HUES48 (cell line): ENCODE measurements around the gene TUBB4B.

Source experiments
- H3K27ac ChIP-seq: one replicate; pipeline ENCODE4 v1.7.0; 2013; ENCODE audit warnings: low read depth, low read length, inconsistent platforms
- H3K27me3 ChIP-seq: 2 replicates; pipeline ENCODE4 v1.6.1; 2013; ENCODE audit warnings: mild to moderate bottlenecking, low read length; ENCODE audit not compliant: control insufficient read depth, insufficient read depth
- H3K36me3 ChIP-seq: 2 replicates; pipeline ENCODE4 v1.6.1; 2013; ENCODE audit warnings: low read length; ENCODE audit not compliant: control insufficient read depth, insufficient read depth
- H3K4me1 ChIP-seq: 2 replicates; pipeline ENCODE4 v1.6.1; 2013; ENCODE audit warnings: mild to moderate bottlenecking, low read length; ENCODE audit not compliant: control insufficient read depth, insufficient read depth
- H3K4me3 ChIP-seq: 2 replicates; pipeline ENCODE4 v1.5.1; 2013; ENCODE audit warnings: mild to moderate bottlenecking, low read depth, low read length
- H3K9ac ChIP-seq: 2 replicates; pipeline ENCODE4 v1.6.1; 2013; ENCODE audit warnings: mild to moderate bottlenecking, low read depth, low read length, moderate library complexity
- H3K9me3 ChIP-seq: 2 replicates; pipeline ENCODE4 v1.6.1; 2013; ENCODE audit warnings: low read length; ENCODE audit not compliant: control insufficient read depth, insufficient read depth

TUBB4B gene

DNA sequence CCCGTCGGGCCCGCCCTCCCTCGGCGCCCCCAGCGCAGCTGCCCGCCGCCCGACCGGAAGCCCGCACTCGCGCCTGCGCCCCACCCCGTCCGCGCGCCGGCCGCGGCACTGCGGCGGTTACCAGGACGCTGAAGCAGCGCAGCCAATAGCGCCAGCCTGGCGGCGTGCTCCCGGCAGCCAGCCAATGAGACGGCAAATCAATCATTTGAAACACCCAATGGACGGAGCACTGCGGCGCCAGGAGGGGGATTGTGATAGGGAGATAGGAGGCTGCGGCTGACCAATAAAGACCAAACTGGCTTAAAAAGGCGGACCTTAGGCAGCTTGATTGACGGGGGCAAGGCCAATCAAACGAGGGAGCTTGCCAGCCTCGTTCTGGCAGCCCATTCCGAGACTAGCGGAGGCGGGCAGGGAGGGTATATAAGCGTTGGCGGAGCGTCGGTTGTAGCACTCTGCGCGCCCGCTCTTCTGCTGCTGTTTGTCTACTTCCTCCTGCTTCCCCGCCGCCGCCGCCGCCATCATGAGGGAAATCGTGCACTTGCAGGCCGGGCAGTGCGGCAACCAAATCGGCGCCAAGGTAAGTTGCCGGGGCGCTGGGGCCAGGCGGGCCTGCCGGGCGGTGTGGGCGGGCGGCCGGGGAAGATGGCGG lies at the start of gene TUBB4B:
Gene TUBB4B, plus strand, starts transcription at position 447 of the 649 bp plus-strand sequence. Its CDS starts 74 bp downstream, at position 521.
- Histone ChIP-seq H3K4me1 (peaks cover 22% of the 10 kb centered on the region), H3K9me3 (no peaks in the 10 kb centered on the region), H3K27ac (peak within 1 kb of the TSS; percentile 96), H3K4me3 (peak within 1 kb of the TSS; percentile 85), H3K9ac (peak within 1 kb of the TSS; percentile 71), H3K36me3 (peaks cover 22% of the 10 kb centered on the region), H3K27me3 (no peaks in the 10 kb centered on the region)

DNA sequence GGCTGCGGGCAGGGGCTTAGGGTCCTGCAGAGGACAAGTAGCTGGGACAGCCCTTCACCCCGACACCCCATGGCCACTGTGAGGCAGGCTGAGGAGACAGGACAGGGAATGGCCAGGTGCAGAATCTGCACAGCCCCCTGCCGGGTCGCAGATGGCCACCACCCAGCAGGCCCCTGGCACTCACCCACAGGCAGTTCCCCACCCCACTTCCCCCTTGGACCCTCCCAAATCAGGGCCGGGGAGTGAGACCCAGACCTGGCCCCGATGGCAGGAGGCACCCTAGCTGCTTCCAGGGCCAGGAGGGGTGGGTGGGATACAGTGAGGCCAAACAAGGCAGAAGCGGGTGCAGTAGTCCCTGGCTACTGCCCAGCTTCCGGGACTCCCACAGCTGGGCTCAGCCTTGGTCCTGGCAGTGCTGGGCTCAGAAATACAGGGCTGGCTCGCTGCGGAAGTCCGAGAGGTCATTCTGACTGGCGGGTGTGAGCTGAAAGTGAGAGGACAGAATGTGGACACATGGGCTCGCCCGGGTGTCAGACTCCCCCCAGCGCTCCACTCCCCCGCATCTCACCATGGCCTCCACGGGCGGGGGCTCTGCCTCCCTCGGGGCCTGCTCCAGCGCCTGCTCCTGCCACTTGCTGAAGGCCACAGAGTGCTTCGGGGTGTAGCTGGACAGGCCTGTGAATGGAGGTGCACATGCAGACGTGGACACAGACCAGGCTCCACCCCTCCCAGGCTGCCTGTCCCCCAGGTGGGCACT lies 49.2 kb upstream of the TUBB4B start:
- Histone ChIP-seq H3K36me3 (peaks cover 25% of the 10 kb centered on the region; the same call in 1 of the 2 replicates), H3K27ac (no peak overlapping the region), H3K4me3 (no peak overlapping the region), H3K9ac (no peak overlapping the region), H3K4me1 (0 out of 2 replicates have a peak, but pooled peaks cover 4% of the 10 kb centered on the region), H3K9me3 (no peaks in the 10 kb centered on the region), H3K27me3 (no peaks in the 10 kb centered on the region)

DNA sequence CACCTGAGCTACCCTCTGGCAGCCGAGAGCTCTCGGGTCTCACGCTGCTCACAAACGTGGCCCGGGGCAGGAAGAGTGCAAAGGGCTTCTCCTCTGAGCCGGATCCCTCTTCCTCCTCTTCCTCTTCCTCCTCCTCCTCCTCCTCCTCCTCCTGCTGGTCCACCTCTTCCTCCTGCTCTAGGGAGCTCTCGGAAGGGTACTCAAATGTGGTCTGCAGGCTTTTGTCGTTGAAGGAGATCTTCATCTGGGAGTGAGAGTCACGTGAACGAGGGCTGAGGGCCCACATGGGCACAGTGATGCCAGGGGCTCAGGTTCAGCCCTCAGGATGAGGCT lies 48.7 kb upstream of the TUBB4B start:
- Histone ChIP-seq H3K27me3 (no peaks in the 10 kb centered on the region), H3K27ac (no peak overlapping the region), H3K9ac (no peak overlapping the region), H3K4me1 (0 out of 2 replicates have a peak, but pooled peaks cover 4% of the 10 kb centered on the region), H3K36me3 (peaks cover 20% of the 10 kb centered on the region; the same call in 1 of the 2 replicates), H3K9me3 (no peaks in the 10 kb centered on the region), H3K4me3 (no peak overlapping the region)

DNA sequence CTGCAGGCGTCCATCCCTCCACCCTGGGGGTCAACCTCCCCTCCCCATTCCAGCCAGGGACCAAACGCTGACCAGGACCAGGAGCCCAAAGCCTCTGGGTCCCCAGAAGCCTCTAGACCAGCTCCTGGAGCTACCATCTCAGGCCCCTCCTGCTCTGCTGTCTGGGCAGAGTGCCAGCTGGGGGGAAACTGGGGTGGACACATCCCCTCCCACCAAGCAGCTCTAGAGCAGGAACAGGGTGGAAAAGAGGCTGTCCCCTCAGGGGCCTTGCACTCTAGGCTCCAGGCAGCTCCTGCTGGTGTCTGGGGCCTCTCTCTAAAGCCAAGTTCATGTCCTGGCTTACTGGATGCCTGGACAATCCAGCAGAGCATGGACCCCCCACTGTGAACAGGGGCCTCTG lies 48.2 kb upstream of the TUBB4B start:
- 0 out of 2 replicates have a peak, but pooled peaks cover 4% of the 10 kb centered on the region for H3K4me1 ChIP-seq
- peaks cover 20% of the 10 kb centered on the region; the same call in 1 of the 2 replicates for H3K36me3 ChIP-seq
- no peaks in the 10 kb centered on the region for H3K27me3 ChIP-seq
- H3K9me3 ChIP-seq = no peaks in the 10 kb centered on the region
- H3K9ac ChIP-seq = no peak overlapping the region
- no peak overlapping the region for H3K27ac ChIP-seq
- no peak overlapping the region for H3K4me3 ChIP-seq

DNA sequence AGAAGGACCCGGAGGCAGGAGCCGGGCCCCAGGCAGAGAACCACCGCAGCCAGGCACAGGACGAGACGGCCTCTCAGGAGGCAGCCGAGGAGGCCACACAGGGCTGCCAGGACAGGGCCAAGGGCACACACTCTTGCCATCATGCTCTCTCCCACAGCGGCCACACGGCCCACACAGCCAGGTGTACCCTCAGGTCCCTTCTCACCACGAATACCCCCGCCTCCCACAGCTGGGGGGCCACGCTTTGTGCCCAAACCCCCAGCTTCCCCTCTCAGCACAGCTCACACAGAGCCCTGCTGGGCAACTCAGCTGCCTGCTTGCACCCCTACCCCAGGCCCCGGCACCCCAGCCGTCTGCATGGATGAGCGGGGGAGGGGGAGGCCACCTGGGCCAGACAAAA lies 47.3 kb upstream of the TUBB4B start:
- H3K4me1 ChIP-seq = 0 out of 2 replicates have a peak, but pooled peaks cover 4% of the 10 kb centered on the region
- H3K27ac ChIP-seq = no peak overlapping the region
- peaks cover 20% of the 10 kb centered on the region; the same call in 1 of the 2 replicates for H3K36me3 ChIP-seq
- H3K27me3 ChIP-seq = no peaks in the 10 kb centered on the region
- H3K4me3 ChIP-seq = no peak overlapping the region
- H3K9ac ChIP-seq = no peak overlapping the region
- no peaks in the 10 kb centered on the region for H3K9me3 ChIP-seq

DNA sequence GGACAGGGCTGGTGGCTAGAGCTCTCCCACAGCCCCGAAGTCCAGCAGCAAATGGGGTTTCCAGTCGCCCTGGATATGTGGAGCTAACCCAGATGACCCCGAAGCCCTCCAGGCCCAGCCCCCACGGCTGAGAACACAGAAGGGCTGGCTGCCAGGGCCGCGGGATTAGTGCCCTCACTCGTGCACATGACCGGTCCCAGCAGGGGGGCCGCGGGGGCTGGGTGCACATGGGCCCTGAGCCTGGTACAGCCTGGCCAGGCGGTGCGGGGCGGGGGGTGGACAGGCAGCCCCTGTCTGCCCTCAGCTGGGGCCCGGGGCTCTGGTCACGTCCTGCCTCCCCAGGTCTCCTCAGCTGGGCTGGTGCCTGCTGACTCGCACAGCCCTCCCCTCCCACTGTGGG lies 46.7 kb upstream of the TUBB4B start:
- Histone ChIP-seq H3K27me3 (no peaks in the 10 kb centered on the region), H3K4me3 (no peak overlapping the region), H3K9me3 (no peaks in the 10 kb centered on the region), H3K4me1 (0 out of 2 replicates have a peak, but pooled peaks cover 4% of the 10 kb centered on the region), H3K36me3 (peaks cover 20% of the 10 kb centered on the region; the same call in 1 of the 2 replicates), H3K27ac (no peak overlapping the region), H3K9ac (no peak overlapping the region)

DNA sequence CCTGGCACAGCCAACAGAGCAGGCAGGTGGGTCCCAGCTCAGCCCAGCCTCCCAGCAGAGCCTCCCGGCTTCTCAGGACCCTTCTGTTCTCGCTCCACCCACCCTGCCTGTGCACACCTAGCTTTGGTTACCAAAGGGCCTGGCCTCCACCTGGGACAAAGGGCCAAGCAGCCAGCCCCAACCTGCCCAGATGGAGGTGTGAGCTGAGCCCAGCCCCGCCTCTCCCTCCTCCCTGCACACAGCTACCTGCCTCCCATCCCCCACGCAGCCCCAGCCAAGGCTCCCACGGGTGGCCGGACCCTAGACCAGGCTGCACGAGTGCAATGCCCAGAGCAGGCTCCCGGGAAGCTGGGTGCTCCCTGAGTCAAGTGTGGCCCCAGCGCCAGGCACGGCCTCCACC lies 46.2 kb upstream of the TUBB4B start:
- Histone ChIP-seq H3K9ac (no peak overlapping the region), H3K4me1 (0 out of 2 replicates have a peak, but pooled peaks cover 4% of the 10 kb centered on the region)

DNA sequence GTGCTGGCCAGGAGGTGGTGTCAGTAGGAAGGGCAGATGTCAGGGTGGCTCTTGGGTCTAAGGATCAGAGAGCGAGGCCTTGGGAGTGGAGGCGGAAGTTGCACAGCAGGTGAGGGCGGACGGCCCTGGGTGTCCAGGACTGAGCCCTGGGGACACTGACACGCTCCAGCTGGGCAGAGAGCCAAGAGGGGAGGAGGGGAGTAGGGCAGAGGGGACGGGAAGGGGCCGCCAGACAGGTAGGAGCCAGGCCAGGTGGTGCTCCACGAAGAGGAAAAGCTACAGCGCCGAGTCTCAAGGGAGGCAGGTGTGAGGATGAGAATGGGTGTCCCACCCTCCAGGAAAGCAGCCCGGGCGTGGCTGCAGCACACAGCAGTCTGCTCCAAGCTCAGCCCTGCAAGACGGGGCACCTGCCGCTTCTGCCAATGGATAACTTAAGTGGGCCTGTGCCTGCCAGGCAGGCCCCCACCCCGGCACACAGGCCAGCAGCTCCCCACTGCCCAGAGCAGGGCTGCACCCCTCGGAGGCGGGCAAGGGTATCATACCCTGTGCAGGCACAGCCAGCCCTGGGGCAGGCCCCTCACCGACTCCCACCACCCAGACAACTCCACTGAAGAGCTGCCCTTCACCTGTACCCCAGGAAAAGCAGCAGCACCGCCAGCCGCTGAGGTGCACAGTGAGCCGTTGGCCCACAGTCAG lies 45.4 kb upstream of the TUBB4B start:
- H3K27ac ChIP-seq = no peak overlapping the region
- no peak overlapping the region for H3K9ac ChIP-seq

More for the DNA sequence above, 46.2 kb upstream of the TUBB4B start:
- H3K4me3 ChIP-seq = no peak overlapping the region
- no peak overlapping the region for H3K27ac ChIP-seq
- H3K36me3 ChIP-seq = peaks cover 18% of the 10 kb centered on the region; the same call in 1 of the 2 replicates
- no peaks in the 10 kb centered on the region for H3K27me3 ChIP-seq
- no peaks in the 10 kb centered on the region for H3K9me3 ChIP-seq

DNA sequence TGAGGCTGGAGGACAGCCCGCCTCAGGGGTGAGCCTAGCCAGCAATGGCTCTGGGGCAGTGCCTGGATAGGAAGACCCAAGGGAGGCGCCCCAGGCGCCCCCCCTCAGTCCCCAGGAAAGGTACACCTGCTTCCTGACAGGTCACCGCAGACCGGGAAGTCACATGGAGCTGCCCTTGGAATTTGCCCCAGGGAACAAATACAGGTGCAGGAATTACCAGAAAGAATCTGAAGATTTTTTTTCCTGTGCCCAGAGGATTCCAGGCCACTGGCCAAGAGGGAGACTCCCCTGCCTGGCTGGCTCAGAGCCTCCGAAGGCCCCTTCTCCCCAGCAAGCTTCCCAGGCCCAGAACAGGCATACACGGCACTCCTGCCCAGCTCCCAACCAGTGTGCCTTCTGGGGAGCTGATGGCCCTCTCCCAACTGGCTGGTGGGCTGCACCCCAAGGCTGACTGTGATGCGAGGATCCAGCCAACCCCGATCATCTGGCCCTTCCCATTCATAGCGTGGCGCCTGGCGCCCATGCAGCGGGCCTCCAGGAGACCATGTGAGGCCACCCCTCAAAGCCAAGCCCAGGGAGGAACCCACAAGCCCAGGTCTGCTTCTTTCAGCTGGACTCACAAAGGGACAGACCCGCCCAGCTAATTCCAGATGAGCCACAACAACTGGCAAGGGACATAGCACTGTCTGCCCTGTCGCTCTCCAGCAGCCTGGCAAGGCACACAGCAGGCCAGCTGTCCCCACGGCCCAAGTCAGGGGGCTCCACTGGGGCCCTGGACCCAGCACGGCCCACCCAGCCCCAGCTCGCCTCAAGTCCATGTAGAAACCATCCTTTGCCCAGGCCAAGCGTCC lies 42.8 kb upstream of the TUBB4B start:
- Histone ChIP-seq H3K4me1 (peaks cover 10% of the 10 kb centered on the region; the same call in 1 of the 2 replicates), H3K27ac (no peak overlapping the region), H3K27me3 (no peaks in the 10 kb centered on the region), H3K4me3 (no peak overlapping the region), H3K9ac (no peak overlapping the region), H3K36me3 (no peaks in the 10 kb centered on the region), H3K9me3 (no peaks in the 10 kb centered on the region)

More for the DNA sequence above, 45.4 kb upstream of the TUBB4B start:
- Histone ChIP-seq H3K36me3 (peaks cover 13% of the 10 kb centered on the region; the same call in 1 of the 2 replicates), H3K27me3 (no peaks in the 10 kb centered on the region), H3K9me3 (no peaks in the 10 kb centered on the region), H3K4me1 (0 out of 2 replicates have a peak, but pooled peaks cover 4% of the 10 kb centered on the region), H3K4me3 (no peak overlapping the region)

DNA sequence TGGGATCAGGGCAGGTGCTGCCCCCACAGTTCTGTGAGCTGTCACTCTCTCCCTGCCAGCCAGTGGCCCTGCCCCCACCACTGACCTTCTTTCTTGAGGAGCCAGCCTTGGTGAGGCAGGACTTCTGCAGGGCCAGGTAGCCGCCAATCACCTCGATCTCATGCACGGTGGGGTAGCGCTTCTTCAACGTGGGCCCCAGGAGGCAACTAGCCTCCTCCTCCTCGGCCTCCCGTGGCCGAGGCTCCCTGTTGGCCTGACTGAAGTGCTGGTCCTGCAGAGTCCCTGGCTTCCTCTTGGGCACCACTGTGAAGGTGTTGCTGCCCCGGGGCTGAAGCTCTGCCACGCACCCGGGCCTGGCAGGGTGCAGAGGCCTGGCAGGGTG lies 42.2 kb upstream of the TUBB4B start:
- H3K36me3 ChIP-seq = no peaks in the 10 kb centered on the region
- H3K27me3 ChIP-seq = no peaks in the 10 kb centered on the region
- H3K9me3 ChIP-seq = no peaks in the 10 kb centered on the region
- H3K27ac ChIP-seq = no peak overlapping the region
- H3K4me3 ChIP-seq = peak overlapping the region; percentile 50; the same call in 1 of the 2 replicates
- no peak overlapping the region for H3K9ac ChIP-seq
- H3K4me1 ChIP-seq = peaks cover 10% of the 10 kb centered on the region; the same call in 1 of the 2 replicates
